GM12873 (cell line): ENCODE measurements around the gene SAPCD2.

ENCODE experiments used
- TF ChIP-seq, protein P1 (sequence below): IDR thresholded peaks from 2 replicates; pipeline ENCODE4 v1.5.1; 2012; ENCODE audit warnings: low read depth, mild to moderate bottlenecking, moderate library complexity, low read length, control low read depth; ENCODE audit not compliant: insufficient read depth; ENCODE audit errors: missing control alignments

The SAPCD2 gene

GRCh38 chr9:137099231-137099630, 28.9 kb upstream of the SAPCD2 start:
- TF ChIP-seq, protein P1, sequence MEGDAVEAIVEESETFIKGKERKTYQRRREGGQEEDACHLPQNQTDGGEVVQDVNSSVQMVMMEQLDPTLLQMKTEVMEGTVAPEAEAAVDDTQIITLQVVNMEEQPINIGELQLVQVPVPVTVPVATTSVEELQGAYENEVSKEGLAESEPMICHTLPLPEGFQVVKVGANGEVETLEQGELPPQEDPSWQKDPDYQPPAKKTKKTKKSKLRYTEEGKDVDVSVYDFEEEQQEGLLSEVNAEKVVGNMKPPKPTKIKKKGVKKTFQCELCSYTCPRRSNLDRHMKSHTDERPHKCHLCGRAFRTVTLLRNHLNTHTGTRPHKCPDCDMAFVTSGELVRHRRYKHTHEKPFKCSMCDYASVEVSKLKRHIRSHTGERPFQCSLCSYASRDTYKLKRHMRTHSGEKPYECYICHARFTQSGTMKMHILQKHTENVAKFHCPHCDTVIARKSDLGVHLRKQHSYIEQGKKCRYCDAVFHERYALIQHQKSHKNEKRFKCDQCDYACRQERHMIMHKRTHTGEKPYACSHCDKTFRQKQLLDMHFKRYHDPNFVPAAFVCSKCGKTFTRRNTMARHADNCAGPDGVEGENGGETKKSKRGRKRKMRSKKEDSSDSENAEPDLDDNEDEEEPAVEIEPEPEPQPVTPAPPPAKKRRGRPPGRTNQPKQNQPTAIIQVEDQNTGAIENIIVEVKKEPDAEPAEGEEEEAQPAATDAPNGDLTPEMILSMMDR: no peak

DNA sequence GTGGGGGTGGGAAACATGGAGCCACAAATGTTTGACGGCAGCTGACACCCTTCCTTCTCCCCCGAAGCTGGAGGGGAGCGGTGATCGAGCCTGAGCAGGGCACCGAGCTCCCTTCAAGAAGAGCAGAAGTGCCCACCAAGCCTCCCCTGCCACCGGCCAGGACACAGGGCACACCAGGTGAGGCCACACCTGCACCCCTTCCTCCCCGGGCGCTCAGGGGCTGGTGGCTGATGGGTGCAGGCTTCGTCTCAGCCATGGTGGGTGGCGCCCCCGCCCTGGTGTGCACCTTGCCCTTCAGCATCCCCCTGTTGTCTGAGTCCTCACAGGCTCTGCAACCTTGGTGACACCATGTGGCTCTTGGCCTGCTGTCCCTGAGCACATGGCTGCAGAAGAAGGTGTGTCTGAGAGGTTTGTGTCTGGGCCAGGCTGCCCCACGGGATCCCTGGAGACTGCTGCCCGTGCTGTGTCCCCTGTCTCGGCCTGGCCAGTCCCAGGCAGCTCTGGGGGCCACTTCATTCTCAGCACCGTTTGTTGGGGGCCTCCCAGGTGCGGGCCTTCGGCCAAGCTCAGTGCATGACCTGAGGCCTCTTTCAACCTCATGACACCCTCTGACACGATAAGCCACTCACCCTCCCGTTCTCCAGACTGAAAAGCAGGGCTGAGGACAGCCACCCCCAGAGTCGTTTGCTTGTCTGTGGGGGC, 27.6 kb upstream of the SAPCD2 start:
- TF ChIP-seq, protein P1: no peak

DNA sequence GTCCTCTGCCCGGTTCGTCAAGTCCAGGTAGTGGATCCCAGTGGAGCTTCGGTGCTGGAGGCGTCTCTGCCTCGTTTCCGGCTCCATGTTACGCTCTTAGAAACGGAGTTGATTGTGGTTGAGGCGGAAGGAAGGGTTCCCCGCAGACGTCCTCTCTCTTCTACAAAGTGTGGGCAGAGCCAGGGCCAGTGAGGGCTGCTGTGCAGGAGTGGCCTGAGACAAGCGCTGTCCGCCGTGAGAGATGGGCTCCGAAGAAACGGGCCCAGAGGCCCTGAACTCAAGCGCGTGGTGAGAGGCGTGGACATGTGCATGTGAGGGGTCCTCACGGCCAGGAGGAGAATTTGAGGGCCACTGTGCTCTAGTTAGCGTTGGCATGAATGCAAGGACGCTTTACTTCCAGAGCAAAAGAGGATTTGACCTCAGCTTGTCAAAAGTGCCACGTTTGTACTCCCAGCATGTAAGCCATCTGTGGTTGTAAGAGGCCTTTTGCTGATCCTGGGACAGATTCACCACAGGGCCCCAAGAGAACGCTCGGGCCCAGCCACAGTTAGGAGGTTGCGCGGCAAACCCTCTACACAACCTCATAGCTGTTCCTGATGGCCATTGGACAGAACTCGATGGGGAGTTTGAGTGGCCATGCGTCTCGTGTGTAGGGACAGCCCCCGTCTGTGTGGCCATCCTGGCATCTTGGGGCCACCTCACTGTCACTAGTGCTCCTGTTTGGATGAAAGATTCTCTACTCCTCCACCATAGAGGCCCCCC, 26.6 kb upstream of the SAPCD2 start:
- TF ChIP-seq, protein P1: no peak

- TF ChIP-seq, protein P1: peak; percentile 86
Measured at GRCh38 chr9:137095664-137096517, 25.5 kb upstream of the SAPCD2 start.

- TF ChIP-seq, protein P1: no peak
Measured at GRCh38 chr9:137089232-137089947, 19.0 kb upstream of the SAPCD2 start.

- TF ChIP-seq, protein P1: no peak
Measured at GRCh38 chr9:137088121-137088520, 17.8 kb upstream of the SAPCD2 start.
